HepG2 (cell line): Measurements from ENCODE around the gene TP53BP2. TPM values are rescaled to one million over a fixed set of nuclear protein-coding genes. Genes with fewer than 3 reads are reported as not detected.

Source experiments
- FOXK1 ChIP-seq: sonication (generic); formaldehyde crosslinking; IDR thresholded peaks from 2 replicates; pipeline ENCODE4 v1.4.0; 2020; ENCODE audit warnings: low read depth, missing genetic modification reagents, borderline replicate concordance
- JUNB ChIP-seq: sonication (generic); formaldehyde crosslinking; IDR thresholded peaks from 2 replicates; pipeline ENCODE4 v1.8.0; 2022; ENCODE audit warnings: missing genetic modification reagents, mild to moderate bottlenecking, borderline replicate concordance
- NR3C1 ChIP-seq: sonication (generic); formaldehyde crosslinking; IDR thresholded peaks from 2 replicates; pipeline ENCODE4 v1.4.0; 2020; ENCODE audit warnings: missing genetic modification reagents
- PAX8 ChIP-seq: sonication (generic); formaldehyde crosslinking; IDR thresholded peaks from 2 replicates; pipeline ENCODE4 v1.8.0; 2022; ENCODE audit warnings: mild to moderate bottlenecking, missing genetic modification reagents, borderline replicate concordance
- XRCC5 ChIP-seq: fragments of 200-400 bp; formaldehyde crosslinking; optimal IDR thresholded peaks from 2 replicates; pipeline ENCODE3; 2017; ENCODE audit warnings: mild to moderate bottlenecking, low read length
- ZBTB20 ChIP-seq: sonication (generic); formaldehyde crosslinking; IDR thresholded peaks from 2 replicates; pipeline ENCODE4 v1.8.1; 2023; ENCODE audit warnings: missing genetic modification reagents, low read depth, mild to moderate bottlenecking, borderline replicate concordance
- ZNF263 ChIP-seq: sonication (generic); formaldehyde crosslinking; IDR thresholded peaks from 2 replicates; pipeline ENCODE4 v1.4.0; 2020; ENCODE audit warnings: missing genetic modification reagents
- polyA plus RNA-seq, 8 experiments: library from polyadenylated mRNA; depleted of rRNA in 3 of 8; stranded (reverse) in 7 of 8; unstranded in 1 of 8; fragments of >200 nt; fragmentation: Illumina TruSeq in 4 of 8; extraction: Trizol in 4 of 8; gene quantifications; 2 replicates each; pipeline versions ENCODE4 v1.2.1 to v1.2.3, GENCODE V29; 2011 to 2016; ENCODE audit warnings: low read depth in 4 of 8, missing spikeins in 1 of 8, mixed read lengths in 1 of 8; ENCODE audit not compliant: insufficient read depth in 1 of 8
- total RNA-seq, 5 experiments: library from RNA; depleted of rRNA; stranded (reverse); fragments of >200 nt; fragmentation: Illumina TruSeq; extraction: Trizol; gene quantifications; 2 replicates each; pipeline ENCODE4 v1.2.3, GENCODE V29; 2016; ENCODE audit warnings: low read depth in 1 of 5
- TF ChIP-seq, protein P1 (sequence below): sonication (generic); formaldehyde crosslinking; IDR thresholded peaks from 2 replicates; pipeline ENCODE4 v1.4.0; 2020; ENCODE audit warnings: missing genetic modification reagents
- TF ChIP-seq, protein P2 (sequence below): sonication (generic); formaldehyde crosslinking; IDR thresholded peaks from 2 replicates; pipeline ENCODE4 v1.4.0; 2020; ENCODE audit warnings: missing genetic modification reagents

Gene TP53BP2
- total and polyA plus RNA-seq, 2 of the 13 experiments (the other 11 are each of a cell fraction or from before 2014, with no cell fraction given), result 10.0 to 14.0 TPM

- TF ChIP-seq, protein P1, sequence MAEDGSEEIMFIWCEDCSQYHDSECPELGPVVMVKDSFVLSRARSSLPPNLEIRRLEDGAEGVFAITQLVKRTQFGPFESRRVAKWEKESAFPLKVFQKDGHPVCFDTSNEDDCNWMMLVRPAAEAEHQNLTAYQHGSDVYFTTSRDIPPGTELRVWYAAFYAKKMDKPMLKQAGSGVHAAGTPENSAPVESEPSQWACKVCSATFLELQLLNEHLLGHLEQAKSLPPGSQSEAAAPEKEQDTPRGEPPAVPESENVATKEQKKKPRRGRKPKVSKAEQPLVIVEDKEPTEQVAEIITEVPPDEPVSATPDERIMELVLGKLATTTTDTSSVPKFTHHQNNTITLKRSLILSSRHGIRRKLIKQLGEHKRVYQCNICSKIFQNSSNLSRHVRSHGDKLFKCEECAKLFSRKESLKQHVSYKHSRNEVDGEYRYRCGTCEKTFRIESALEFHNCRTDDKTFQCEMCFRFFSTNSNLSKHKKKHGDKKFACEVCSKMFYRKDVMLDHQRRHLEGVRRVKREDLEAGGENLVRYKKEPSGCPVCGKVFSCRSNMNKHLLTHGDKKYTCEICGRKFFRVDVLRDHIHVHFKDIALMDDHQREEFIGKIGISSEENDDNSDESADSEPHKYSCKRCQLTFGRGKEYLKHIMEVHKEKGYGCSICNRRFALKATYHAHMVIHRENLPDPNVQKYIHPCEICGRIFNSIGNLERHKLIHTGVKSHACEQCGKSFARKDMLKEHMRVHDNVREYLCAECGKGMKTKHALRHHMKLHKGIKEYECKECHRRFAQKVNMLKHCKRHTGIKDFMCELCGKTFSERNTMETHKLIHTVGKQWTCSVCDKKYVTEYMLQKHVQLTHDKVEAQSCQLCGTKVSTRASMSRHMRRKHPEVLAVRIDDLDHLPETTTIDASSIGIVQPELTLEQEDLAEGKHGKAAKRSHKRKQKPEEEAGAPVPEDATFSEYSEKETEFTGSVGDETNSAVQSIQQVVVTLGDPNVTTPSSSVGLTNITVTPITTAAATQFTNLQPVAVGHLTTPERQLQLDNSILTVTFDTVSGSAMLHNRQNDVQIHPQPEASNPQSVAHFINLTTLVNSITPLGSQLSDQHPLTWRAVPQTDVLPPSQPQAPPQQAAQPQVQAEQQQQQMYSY (CRISPR knock-in tag), result no peak
- TF ChIP-seq JUNB (CRISPR knock-in tag) (no peak), ZBTB20 (CRISPR knock-in tag) (no peak), XRCC5 (no peak), ZNF263 (CRISPR knock-in tag) (no peak), NR3C1 (CRISPR knock-in tag) (no peak), FOXK1 (no peak), PAX8 (no peak)
- TF ChIP-seq, protein P2, sequence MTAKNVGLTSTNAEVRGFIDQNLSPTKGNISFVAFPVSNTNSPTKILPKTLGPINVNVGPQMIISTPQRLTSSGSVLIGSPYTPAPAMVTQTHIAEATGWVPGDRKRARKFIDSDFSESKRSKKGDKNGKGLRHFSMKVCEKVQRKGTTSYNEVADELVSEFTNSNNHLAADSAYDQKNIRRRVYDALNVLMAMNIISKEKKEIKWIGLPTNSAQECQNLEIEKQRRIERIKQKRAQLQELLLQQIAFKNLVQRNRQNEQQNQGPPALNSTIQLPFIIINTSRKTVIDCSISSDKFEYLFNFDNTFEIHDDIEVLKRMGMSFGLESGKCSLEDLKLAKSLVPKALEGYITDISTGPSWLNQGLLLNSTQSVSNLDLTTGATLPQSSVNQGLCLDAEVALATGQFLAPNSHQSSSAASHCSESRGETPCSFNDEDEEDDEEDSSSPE (CRISPR knock-in tag), result no peak
Measured at GRCh38 chr1:223887747-223888418, 42.1 kb upstream of the TP53BP2 start (continued).
